DOHH2 (cell line): Measurements from ENCODE around the gene MRPL17.
"Not testable (repeated sequence)": the region's sequence is repeated elsewhere in the genome, so short reads cannot be mapped to it uniquely, and the experiment has no call there.

ENCODE experiments used
- H3F3A ChIP-seq: fragments of 200-600 bp; sonication (generic), shearing (Covaris generic); 2 replicates; pipeline ENCODE4 v1.6.0; 2016; ENCODE audit warnings: antibody characterized with exemption, mild to moderate bottlenecking; ENCODE audit not compliant: control insufficient read depth, insufficient read depth
- H3K27ac ChIP-seq: fragments of 200-600 bp; sonication (generic); 2 replicates; pipeline ENCODE4 v1.5.1; 2014; ENCODE audit warnings: low read depth, mild to moderate bottlenecking, low read length, moderate library complexity
- H3K27me3 ChIP-seq: fragments of 200-600 bp; sonication (generic); 2 replicates; pipeline ENCODE4 v1.6.1; 2014; ENCODE audit warnings: mild to moderate bottlenecking, low read length, mixed read lengths; ENCODE audit not compliant: control insufficient read depth
- H3K36me3 ChIP-seq: fragments of 200-600 bp; sonication (generic); 2 replicates; pipeline ENCODE4 v1.6.1; 2014; ENCODE audit warnings: mild to moderate bottlenecking, low read length, moderate library complexity, mixed read lengths; ENCODE audit not compliant: control insufficient read depth
- H3K4me1 ChIP-seq: fragments of 200-600 bp; sonication (generic); 2 replicates; pipeline ENCODE4 v1.6.1; 2014; ENCODE audit warnings: mild to moderate bottlenecking, low read length, mixed read lengths; ENCODE audit not compliant: control insufficient read depth
- H3K4me2 ChIP-seq: fragments of 200-600 bp; sonication (generic); 2 replicates; pipeline ENCODE4 v1.6.0; 2014; ENCODE audit warnings: mild to moderate bottlenecking, low read length, moderate library complexity
- H3K4me3 ChIP-seq: fragments of 200-600 bp; sonication (generic); 2 replicates; pipeline ENCODE4 v1.5.1; 2014; ENCODE audit warnings: mild to moderate bottlenecking, low read length, mixed read lengths
- H3K79me2 ChIP-seq: fragments of 200-600 bp; sonication (generic); 2 replicates; pipeline ENCODE4 v1.6.1; 2014; ENCODE audit warnings: mild to moderate bottlenecking, low read length, mixed read lengths; ENCODE audit not compliant: control insufficient read depth
- H3K9me2 ChIP-seq: fragments of 200-600 bp; sonication (generic); replicated peaks from 2 replicates; pipeline ENCODE4 v1.6.1; 2014; ENCODE audit warnings: mild to moderate bottlenecking, low read length, mixed read lengths; ENCODE audit not compliant: control insufficient read depth
- H3K9me3 ChIP-seq: fragments of 200-600 bp; sonication (generic); 2 replicates; pipeline ENCODE4 v1.6.1; 2014; ENCODE audit warnings: antibody characterized with exemption, low read length, mixed read lengths; ENCODE audit not compliant: control insufficient read depth, insufficient read depth
- H4K20me1 ChIP-seq: fragments of 200-600 bp; sonication (generic); 2 replicates; pipeline ENCODE4 v1.6.0; 2014; ENCODE audit warnings: low read depth, mild to moderate bottlenecking, antibody characterized with exemption, low read length, moderate library complexity; ENCODE audit not compliant: control insufficient read depth, insufficient read depth
- EZH2phosphoT487 ChIP-seq: fragments of 200-600 bp; sonication (generic); IDR thresholded peaks from 2 replicates; pipeline ENCODE4 v1.6.1; 2017; ENCODE audit warnings: borderline replicate concordance, mild to moderate bottlenecking, antibody characterized with exemption, low read length, moderate library complexity, mixed read lengths
- TF ChIP-seq, protein P1 (sequence below): fragments of 200-600 bp; sonication (generic); IDR thresholded peaks from one replicate; pipeline ENCODE4 v1.5.1; 2014; ENCODE audit warnings: antibody characterized with exemption, mild to moderate bottlenecking, low read depth, low read length; ENCODE audit not compliant: poor library complexity, severe bottlenecking

MRPL17 gene

GRCh38 chr11:6693342-6694228 is 10.4 kb upstream of the MRPL17 start:
- H3F3A ChIP-seq = no peaks in the 10 kb centered on the region
- no peak overlapping the region for H3K27ac ChIP-seq
- H3K4me2 ChIP-seq = no peak overlapping the region
- H3K9me2 ChIP-seq = no peaks in the 10 kb centered on the region
- H3K4me1 ChIP-seq = peaks cover 5% of the 10 kb centered on the region
- H3K36me3 ChIP-seq = no peaks in the 10 kb centered on the region
- H4K20me1 ChIP-seq = no peaks in the 10 kb centered on the region
- no peaks in the 10 kb centered on the region; the same call in 1 of the 2 replicates for H3K9me3 ChIP-seq
- no peak for TF ChIP-seq EZH2phosphoT487
- TF ChIP-seq, protein P1, sequence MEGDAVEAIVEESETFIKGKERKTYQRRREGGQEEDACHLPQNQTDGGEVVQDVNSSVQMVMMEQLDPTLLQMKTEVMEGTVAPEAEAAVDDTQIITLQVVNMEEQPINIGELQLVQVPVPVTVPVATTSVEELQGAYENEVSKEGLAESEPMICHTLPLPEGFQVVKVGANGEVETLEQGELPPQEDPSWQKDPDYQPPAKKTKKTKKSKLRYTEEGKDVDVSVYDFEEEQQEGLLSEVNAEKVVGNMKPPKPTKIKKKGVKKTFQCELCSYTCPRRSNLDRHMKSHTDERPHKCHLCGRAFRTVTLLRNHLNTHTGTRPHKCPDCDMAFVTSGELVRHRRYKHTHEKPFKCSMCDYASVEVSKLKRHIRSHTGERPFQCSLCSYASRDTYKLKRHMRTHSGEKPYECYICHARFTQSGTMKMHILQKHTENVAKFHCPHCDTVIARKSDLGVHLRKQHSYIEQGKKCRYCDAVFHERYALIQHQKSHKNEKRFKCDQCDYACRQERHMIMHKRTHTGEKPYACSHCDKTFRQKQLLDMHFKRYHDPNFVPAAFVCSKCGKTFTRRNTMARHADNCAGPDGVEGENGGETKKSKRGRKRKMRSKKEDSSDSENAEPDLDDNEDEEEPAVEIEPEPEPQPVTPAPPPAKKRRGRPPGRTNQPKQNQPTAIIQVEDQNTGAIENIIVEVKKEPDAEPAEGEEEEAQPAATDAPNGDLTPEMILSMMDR = no peak
- no peaks in the 10 kb centered on the region for H3K79me2 ChIP-seq
- H3K27me3 ChIP-seq = peaks cover 21% of the 10 kb centered on the region
- no peak overlapping the region for H3K4me3 ChIP-seq

- Histone ChIP-seq H3K4me2 (no peak overlapping the region), H3K79me2 (no peaks in the 10 kb centered on the region), H3K4me1 (peaks cover 5% of the 10 kb centered on the region), H3K36me3 (no peaks in the 10 kb centered on the region), H3K9me3 (no peaks in the 10 kb centered on the region; the same call in 1 of the 2 replicates), H3K4me3 (no peak overlapping the region), H3K27ac (no peak overlapping the region), H3K27me3 (peaks cover 16% of the 10 kb centered on the region), H4K20me1 (no peaks in the 10 kb centered on the region), H3F3A (no peaks in the 10 kb centered on the region), H3K9me2 (no peaks in the 10 kb centered on the region)
- no peak for TF ChIP-seq EZH2phosphoT487
- TF ChIP-seq, protein P1 = no peak
Observed at GRCh38 chr11:6692128-6692527, 9.0 kb upstream of the MRPL17 start.

DNA sequence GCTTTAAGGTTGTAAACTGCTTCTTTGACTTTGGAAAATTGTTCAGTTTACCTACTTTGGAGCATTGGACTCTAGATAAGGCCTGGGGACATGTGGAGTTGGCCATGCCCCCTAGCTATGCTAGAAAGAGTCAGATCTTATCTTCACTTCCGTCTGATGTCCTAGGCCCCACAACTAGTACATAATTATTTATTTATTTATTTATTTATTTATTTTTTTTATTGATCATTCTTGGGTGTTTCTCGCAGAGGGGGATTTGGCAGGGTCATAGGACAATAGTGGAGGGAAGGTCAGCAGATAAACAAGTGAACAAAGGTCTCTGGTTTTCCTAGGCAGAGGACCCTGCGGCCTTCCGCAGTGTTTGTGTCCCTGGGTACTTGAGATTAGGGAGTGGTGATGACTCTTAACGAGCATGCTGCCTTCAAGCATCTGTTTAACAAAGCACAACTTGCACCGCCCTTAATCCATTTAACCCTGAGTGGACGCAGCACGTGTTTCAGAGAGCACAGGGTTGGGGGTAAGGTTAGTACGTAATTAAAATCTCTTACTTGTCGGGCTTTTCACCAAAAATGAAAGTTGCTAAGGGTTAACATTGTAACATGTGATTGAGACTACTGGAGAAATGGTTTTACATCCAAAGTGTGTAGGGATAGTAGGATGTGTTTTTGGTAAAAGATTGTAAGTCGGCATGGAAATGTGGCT is 7.4 kb upstream of the MRPL17 start:
- H3K9me3 ChIP-seq, H3K36me3 ChIP-seq, H3F3A ChIP-seq, H3K4me2 ChIP-seq, H3K27ac ChIP-seq, H3K4me3 ChIP-seq, H3K9me2 ChIP-seq, H3K79me2 ChIP-seq, H3K4me1 ChIP-seq, H4K20me1 ChIP-seq: not testable (repeated sequence)
- H3K27me3 ChIP-seq = peaks cover 10% of the 10 kb centered on the region

- H3K9me2 ChIP-seq = no peaks in the 10 kb centered on the region
- H3K79me2 ChIP-seq = peaks cover 3% of the 10 kb centered on the region
- H3K27ac ChIP-seq = no peak overlapping the region
- H4K20me1 ChIP-seq = no peaks in the 10 kb centered on the region
- H3K4me1 ChIP-seq = peaks cover 4% of the 10 kb centered on the region
- H3K27me3 ChIP-seq = no peaks in the 10 kb centered on the region; the same call in 1 of the 2 replicates
- H3K9me3 ChIP-seq = no peaks in the 10 kb centered on the region; the same call in 1 of the 2 replicates
- H3K36me3 ChIP-seq = peaks cover 2% of the 10 kb centered on the region
- H3K4me2 ChIP-seq = no peak overlapping the region
- no peak overlapping the region for H3K4me3 ChIP-seq
- no peaks in the 10 kb centered on the region for H3F3A ChIP-seq
- TF ChIP-seq, protein P1 = no peak
- no peak for TF ChIP-seq EZH2phosphoT487
Observed at GRCh38 chr11:6687876-6688275, 4.7 kb upstream of the MRPL17 start.
